ENCODE data around the gene PLEKHG1.

Gene PLEKHG1

GRCh38 chr6:150599199-150600009 is at the start of gene PLEKHG1:
TSS of gene PLEKHG1 (plus strand) at chr6:150599885. CDS start at chr6:150733682, 133,797 bp downstream.
- DNase-seq (ENCODE audit: low read depth in 2 of 2) = peak; percentile 27 to 30

GRCh38 chr6:150550244-150550643 is 49.4 kb upstream of the PLEKHG1 start:
- DNase-seq (ENCODE audit: low read depth in 2 of 2) = no peak

DNA sequence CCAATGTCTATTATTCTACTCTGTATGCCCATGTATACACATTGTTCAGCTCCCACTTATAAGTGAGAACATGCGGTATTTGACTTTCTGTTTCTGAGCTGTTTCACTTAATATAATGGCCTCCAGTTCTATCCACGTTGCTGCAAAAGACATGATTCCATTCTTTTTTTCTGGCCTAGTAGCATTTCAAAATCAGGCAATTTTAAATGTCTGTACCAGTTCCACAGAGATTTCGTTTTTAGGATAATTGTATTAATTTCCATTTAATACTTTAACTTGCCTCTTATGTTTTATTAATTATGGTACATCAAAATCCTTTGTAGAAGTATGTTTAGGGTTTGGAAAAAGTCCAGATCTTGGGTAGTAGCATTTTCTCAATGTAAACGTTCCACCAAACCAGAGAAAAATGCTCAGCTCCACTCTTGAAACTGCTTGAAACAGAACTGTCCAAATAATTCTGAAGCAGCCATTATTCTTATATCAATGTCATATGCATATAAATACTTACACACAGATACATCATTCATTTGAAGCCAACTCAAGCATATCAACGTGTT is 42.6 kb upstream of the PLEKHG1 start:
- no peak for DNase-seq (ENCODE audit: low read depth in 2 of 2)

DNA sequence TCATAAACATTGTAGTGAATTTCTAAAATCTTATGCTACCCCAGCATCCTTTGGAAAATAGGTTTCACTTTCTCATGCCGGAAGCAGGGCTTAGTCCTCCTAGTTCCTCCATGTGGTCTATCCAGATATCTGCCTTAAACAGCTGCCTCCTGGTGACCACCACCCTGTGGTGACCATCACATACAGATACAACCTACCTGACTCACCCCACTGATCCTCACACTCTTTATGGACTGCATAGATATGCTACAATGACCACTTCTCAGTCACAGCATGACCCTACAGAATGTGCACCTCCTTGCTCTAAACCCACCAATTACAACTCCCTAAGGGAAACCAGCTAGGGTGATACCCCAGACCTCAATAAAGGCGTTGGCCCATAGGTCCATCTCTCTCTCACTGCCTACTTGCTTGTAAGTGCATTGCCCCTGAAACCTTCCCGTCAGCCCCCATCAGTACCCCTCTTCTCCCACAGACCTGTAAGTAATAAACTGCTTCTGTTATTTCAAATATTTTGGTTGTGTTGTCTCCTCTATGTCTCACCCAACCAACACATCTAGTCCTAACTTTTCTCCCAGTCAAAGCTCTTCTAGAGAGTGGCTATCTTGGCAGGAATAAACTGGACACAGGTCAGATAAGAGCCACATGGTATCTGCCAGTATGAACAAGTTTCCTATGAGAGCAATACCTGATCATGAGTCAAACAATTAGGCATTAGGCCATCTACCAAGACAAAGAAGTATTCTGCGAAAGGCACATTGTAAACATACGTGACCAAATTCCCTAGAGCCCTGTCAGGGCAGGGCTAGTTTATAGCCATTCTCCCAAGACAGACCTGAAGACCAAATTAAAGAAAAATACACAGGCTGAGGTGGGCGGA is 39.4 kb upstream of the PLEKHG1 start:
- DNase-seq (ENCODE audit: low read depth in 2 of 2) = no peak

DNA sequence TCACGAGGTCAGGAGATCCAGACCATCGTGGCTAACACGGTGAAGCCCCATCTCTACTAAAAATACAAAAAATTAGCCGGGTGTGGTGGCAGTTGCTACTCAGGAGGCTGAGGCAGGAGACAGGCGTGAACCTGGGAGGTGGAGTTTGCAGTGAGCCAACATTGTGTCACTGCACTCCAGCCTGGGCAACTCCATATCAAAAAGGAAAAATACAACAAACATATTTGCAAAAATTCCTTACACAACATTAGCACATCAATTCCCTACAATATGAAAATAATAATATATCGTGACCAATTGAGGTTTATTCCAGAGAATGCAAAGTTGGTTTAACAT is 38.8 kb upstream of the PLEKHG1 start:
- no peak for DNase-seq (ENCODE audit: low read depth in 2 of 2)

DNA sequence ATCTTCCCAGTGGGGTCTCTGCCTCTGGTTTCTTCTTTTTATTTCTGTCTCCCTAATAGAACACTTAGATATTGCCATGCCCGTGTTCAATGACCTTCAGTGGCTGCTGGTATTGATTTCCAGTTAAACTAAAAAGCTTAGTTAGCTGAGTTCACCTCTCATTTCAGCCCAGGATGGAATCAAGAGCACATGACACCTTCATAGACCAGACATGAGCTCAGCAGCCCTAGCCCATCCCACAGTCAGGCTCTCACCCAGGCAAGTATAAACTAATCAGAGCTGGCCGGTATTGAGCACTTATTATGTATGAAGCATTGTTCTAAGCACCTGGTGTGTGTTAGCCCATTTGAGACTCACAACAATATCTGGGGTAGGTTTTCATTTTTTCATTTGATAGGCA is 33.7 kb upstream of the PLEKHG1 start:
- no peak for DNase-seq (ENCODE audit: low read depth in 2 of 2)

GRCh38 chr6:150566486-150566885 is 33.2 kb upstream of the PLEKHG1 start:
- DNase-seq (ENCODE audit: low read depth in 2 of 2) = no peak

GRCh38 chr6:150567380-150567779 is 32.3 kb upstream of the PLEKHG1 start:
- DNase-seq (ENCODE audit: low read depth in 2 of 2) = no peak

DNA sequence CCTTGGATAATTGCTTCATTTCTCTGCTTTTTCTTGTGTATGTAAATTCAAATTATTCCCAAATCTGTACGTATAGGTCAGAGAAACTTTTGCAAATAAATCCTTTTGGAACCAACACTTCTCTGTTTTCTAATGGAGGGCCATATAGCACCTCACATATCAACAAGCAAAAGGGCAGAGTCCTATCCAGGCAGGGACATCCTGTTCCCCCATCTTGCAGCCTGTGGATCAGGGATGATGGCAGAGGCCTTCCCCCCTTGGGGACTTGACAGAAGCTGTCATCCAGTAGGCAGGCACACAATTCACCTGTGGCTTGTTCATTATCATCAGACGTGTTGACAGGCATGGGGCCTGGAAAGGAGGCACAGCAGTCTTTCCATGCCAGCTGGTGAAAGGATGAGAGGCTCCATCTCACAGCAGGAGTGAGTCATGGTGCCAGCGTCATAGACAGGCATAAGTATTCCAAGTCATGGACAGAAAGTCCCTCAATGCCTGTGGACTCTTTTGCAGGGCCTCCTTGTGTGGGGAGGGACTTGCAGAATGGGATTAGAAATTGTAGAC is 31.8 kb upstream of the PLEKHG1 start:
- DNase-seq (ENCODE audit: low read depth in 2 of 2) = no peak

- DNase-seq (ENCODE audit: low read depth in 2 of 2) = no peak
These were observed 31.1 kb upstream of the PLEKHG1 start for GRCh38 chr6:150568560-150568959.

- DNase-seq (ENCODE audit: low read depth in 2 of 2) = no peak
These were observed 30.5 kb upstream of the PLEKHG1 start for GRCh38 chr6:150569161-150569560.

GRCh38 chr6:150573041-150573681 is 26.5 kb upstream of the PLEKHG1 start:
- no peak for DNase-seq (ENCODE audit: low read depth in 2 of 2)

DNA sequence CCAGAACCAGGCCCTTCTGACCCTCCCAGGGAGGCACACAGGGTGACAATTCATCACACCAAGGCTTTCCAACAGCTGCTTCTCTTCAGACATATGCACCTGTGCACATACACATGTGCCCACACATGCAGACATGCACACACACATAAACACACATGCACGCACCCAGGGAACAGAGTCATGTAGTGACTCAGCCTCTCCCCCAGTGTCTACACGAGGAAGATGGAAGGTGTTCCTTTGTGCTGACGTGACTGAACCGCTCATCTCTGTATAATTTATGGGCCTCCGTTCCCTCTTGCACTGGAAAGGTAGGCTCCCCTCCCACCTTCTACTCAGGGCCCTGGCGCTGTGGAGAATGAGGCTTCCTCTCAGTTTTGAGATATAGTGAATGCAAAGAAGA is 23.8 kb upstream of the PLEKHG1 start:
- no peak for DNase-seq (ENCODE audit: low read depth in 2 of 2)

- no peak for DNase-seq (ENCODE audit: low read depth in 2 of 2)
These were observed 22.9 kb upstream of the PLEKHG1 start for GRCh38 chr6:150576651-150577226.

DNA sequence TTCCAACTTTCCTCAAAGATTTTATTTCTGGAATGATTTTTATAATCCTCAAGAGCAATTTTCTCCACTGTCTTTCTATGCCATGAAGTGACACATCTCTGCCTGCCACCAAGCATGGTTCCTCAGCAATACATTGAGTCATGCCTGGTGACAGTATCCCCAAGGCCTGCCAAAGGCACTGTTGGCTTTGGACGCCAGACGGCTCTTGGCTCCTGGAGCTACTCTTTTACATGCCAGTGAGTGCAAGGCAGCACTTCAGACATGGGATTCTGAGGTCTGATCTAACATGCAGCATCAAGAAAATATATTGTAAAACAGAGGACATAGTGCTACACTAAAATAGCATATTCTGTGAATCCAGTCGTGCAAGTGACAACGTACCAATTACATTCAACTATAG is 20.1 kb upstream of the PLEKHG1 start:
- DNase-seq (ENCODE audit: low read depth in 2 of 2) = no peak

- no peak for DNase-seq (ENCODE audit: low read depth in 2 of 2)
These were observed 19.2 kb upstream of the PLEKHG1 start for GRCh38 chr6:150580489-150580888.

DNA sequence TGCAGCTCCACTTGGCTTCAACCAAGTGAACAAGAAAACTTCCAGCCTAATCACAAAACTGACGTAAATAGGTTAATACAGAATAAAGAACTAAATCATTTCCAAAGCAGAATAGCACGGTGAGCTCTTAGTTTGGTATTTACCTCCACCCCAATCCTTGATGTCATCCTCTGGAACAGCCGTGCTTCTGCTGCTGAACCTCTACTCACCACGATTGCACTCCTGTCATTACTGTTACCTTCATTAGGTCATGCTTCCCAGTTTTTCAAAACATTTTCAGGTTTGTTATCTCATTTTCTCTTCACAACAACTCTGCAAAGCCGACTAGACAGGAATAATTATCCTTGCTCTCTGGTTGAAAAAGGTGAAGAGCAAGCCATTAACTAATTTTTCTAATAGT is 15.6 kb upstream of the PLEKHG1 start:
- DNase-seq (ENCODE audit: low read depth in 2 of 2) = no peak

- DNase-seq (ENCODE audit: low read depth in 2 of 2) = no peak
These were observed 15.1 kb upstream of the PLEKHG1 start for GRCh38 chr6:150584596-150584995.

GRCh38 chr6:150586850-150587359 is 12.8 kb upstream of the PLEKHG1 start:
- no peak for DNase-seq (ENCODE audit: low read depth in 2 of 2)

GRCh38 chr6:150587637-150588036 is 12.0 kb upstream of the PLEKHG1 start:
- no peak for DNase-seq (ENCODE audit: low read depth in 2 of 2)

DNA sequence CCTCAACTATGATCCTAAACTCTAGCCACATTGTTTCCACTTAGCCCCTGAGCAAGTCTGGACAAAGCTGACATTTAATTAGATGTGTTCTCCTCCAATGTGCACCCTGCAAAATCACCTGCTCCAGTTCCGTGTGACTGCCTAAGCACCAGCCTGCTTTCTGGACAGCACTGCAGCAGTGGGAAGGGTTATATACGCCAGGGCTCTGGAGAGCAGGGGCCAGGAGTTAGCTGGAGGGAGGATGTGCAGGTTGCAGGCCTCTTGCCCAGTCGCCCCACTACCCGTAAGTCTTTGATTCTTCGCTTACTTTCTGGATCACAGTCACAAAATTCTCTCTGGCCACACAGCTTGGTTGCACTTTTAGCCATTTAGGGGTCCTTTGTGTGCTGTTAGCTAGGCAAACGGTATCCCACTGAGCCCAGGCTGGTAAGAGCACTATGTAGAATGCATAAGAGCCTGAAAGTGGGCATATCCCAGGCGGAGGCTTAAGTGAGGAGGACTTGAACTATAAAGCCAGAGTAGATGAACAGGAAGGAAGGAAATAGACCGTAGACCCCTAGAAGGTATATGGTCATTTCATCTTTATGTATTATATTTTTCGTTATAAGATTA is 10.7 kb upstream of the PLEKHG1 start:
- DNase-seq (ENCODE audit: low read depth in 2 of 2) = no peak
